Right cardiac atrium (tissue), 5 donors: ENCODE results near the gene CEP20. TPM values are rescaled to one million over a fixed set of nuclear protein-coding genes. Genes with fewer than 3 reads are reported as not detected.

Experiments used
- ATAC-seq, 2 donors: fragments of 200-7000 bp; cut with Tn5 transposase; one replicate each; pipeline versions ENCODE4 v1.8.0 to v1.9.1; 2020; ENCODE audit warnings: moderate library complexity in 2 of 2, mild to moderate bottlenecking in 1 of 2
- DNase-seq, 3 donors: peaks; one replicate each; pipeline ENCODE4 v3.0.0-alpha.2; 2020
- H3K27ac ChIP-seq: one replicate; pipeline ENCODE4 v1.5.1; 2013; ENCODE audit warnings: mild to moderate bottlenecking, low read length, control low read depth, moderate library complexity
- H3K27me3 ChIP-seq: one replicate; pipeline ENCODE4 v1.6.1; 2013; ENCODE audit not compliant: control insufficient read depth, insufficient read depth
- H3K4me1 ChIP-seq: one replicate; pipeline ENCODE4 v1.6.1; 2013; ENCODE audit warnings: low read length; ENCODE audit not compliant: control insufficient read depth, insufficient read depth
- H3K4me3 ChIP-seq: one replicate; pipeline ENCODE4 v1.5.1; 2013; ENCODE audit warnings: low read length, control low read depth
- H3K9me3 ChIP-seq: one replicate; pipeline ENCODE4 v1.6.1; 2013; ENCODE audit warnings: low read length; ENCODE audit not compliant: control insufficient read depth
- WGBS: extraction: QIAGEN DNeasy Blood & Tissue Kit; methylation state at CpG from one replicate; pipeline ENCODE4 v1.1.7; 2013; 5-methylcytosine and 5-hydroxymethylcytosine counted together
- intact Hi-C, 4 donors: fragments of 100-400 bp; cut with DNase I; formaldehyde crosslinking; loops; one replicate each; pipeline versions ENCODE4 v1.11.0 to v1.14.0; 2022 to 2023
- polyA plus RNA-seq: library from polyadenylated mRNA; stranded (reverse); fragments of 200-250 nt; gene quantifications from one replicate; pipeline ENCODE4 v1.2.3, GENCODE V29; 2013
- total RNA-seq, 4 donors: library from RNA; stranded (reverse); fragmentation: NEBNext Ultra II Directional; extraction: Animal tissue kit (Norgen Biotek cat#: 25700); gene quantifications; one replicate each; pipeline ENCODE4 v1.2.1, GENCODE V29; 2021
- donor health status: healthy with polysubstance abuse.
- donor health status: DM: no; HTN: yes; CAD: no.
- donor health status: DM: no; HTN: no; CAD: no.
- donor health status: DM: no; HTN: yes; CAD: no; lungs with severe emphysema.
- donor health status: DM: yes; HTN: yes; CAD: no.

CEP20 gene
- total and polyA plus RNA-seq, 5 donors, result 21.5 to 37.8 (median 24.8) TPM

- no peak for ATAC-seq
- no peaks in the 10 kb centered on the region for H3K9me3 ChIP-seq
- WGBS, result 92% methylated on average over 2 of the region's 2 CpGs
- peaks cover 2% of the 10 kb centered on the region for H3K4me1 ChIP-seq
- H3K4me3 ChIP-seq, result no peak overlapping the region
- H3K27ac ChIP-seq, result no peak overlapping the region
- intact Hi-C loops, result loop anchor here (5.0 kb wide), 1 partner anchor 248 kb away; no protein-coding TSS in a partner anchor
- no peaks in the 10 kb centered on the region for H3K27me3 ChIP-seq
- DNase-seq, result no peak
Observed at GRCh38 chr16:15879255-15879811, 9.1 kb downstream of the CEP20 start.

GRCh38 chr16:15876503-15876902 is 11.9 kb downstream of the CEP20 start:
- intact Hi-C loops, result loop anchor here (5.0 kb wide), 1 partner anchor 251 kb away; no protein-coding TSS in a partner anchor
- Histone ChIP-seq H3K4me1 (peaks cover 2% of the 10 kb centered on the region), H3K27ac (no peak overlapping the region), H3K9me3 (no peaks in the 10 kb centered on the region), H3K27me3 (no peaks in the 10 kb centered on the region), H3K4me3 (no peak overlapping the region)
- WGBS, result 94% methylated on average over 5 of the region's 5 CpGs
- DNase-seq, result no peak
- no peak for ATAC-seq

GRCh38 chr16:15874745-15875314 is 13.6 kb downstream of the CEP20 start:
- Histone ChIP-seq H3K4me3 (no peak overlapping the region), H3K9me3 (no peaks in the 10 kb centered on the region), H3K27ac (peak overlapping the region; percentile 85), H3K27me3 (no peaks in the 10 kb centered on the region), H3K4me1 (peaks cover 2% of the 10 kb centered on the region)
- DNase-seq (peak; percentile 49 to 77 (median 60)), ATAC-seq (peak; percentile 82 to 84)
- 42% methylated on average over 7 of the region's 7 CpGs for WGBS
- intact Hi-C loops, result loop anchor here (5.0 kb wide), 1 partner anchor 252 kb away; no protein-coding TSS in a partner anchor

GRCh38 chr16:15873737-15874136 is 14.7 kb downstream of the CEP20 start:
- intact Hi-C loops, result no loop called here
- H3K4me1 ChIP-seq, result peaks cover 2% of the 10 kb centered on the region
- DNase-seq (no peak), ATAC-seq (no peak)
- H3K9me3 ChIP-seq, result no peaks in the 10 kb centered on the region
- no peak overlapping the region for H3K27ac ChIP-seq
- 95% methylated on average over 1 of the region's 1 CpG for WGBS
- no peaks in the 10 kb centered on the region for H3K27me3 ChIP-seq
- no peak overlapping the region for H3K4me3 ChIP-seq

- intact Hi-C loops, result no loop called here
- WGBS, result 85% methylated on average over 2 of the region's 2 CpGs
- H3K27me3 ChIP-seq, result no peaks in the 10 kb centered on the region
- ATAC-seq (no peak), DNase-seq (no peak)
- H3K9me3 ChIP-seq, result no peaks in the 10 kb centered on the region
- peaks cover 2% of the 10 kb centered on the region for H3K4me1 ChIP-seq
- H3K27ac ChIP-seq, result no peak overlapping the region
- H3K4me3 ChIP-seq, result no peak overlapping the region
Observed at GRCh38 chr16:15873301-15873700, 15.1 kb downstream of the CEP20 start.

DNA sequence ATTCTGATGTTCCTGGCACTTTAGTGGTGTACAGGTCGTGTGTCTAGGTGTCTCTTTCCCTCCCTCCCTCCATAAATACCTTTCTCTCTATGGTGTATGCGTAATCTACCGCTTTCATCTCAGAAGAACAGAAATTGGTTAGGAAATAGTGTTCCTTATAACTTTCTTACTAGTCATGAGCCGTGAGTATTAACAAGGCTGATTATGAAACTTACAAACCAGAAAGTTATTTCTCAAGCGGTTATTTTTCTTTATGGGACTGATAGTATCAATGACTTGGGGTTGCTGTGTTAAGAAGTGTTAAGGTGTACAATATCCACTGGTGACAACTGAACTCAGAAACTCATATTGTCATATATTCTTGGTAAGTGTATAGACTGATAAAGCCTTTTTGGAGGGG is 18.4 kb downstream of the CEP20 start:
- Histone ChIP-seq H3K4me1 (peaks cover 2% of the 10 kb centered on the region), H3K9me3 (no peaks in the 10 kb centered on the region), H3K27ac (no peak overlapping the region), H3K27me3 (no peaks in the 10 kb centered on the region), H3K4me3 (no peak overlapping the region)
- DNase-seq, result no peak
- 88% methylated on average over 5 of the region's 5 CpGs for WGBS
- intact Hi-C loops, result no loop called here
- no peak for ATAC-seq

- ATAC-seq, result no peak
- Histone ChIP-seq H3K27ac (no peak overlapping the region), H3K4me1 (no peaks in the 10 kb centered on the region), H3K9me3 (no peaks in the 10 kb centered on the region), H3K27me3 (no peaks in the 10 kb centered on the region), H3K4me3 (no peak overlapping the region)
- WGBS, result 76% methylated on average over 5 of the region's 5 CpGs
- no peak for DNase-seq
- intact Hi-C loops, result no loop called here
Observed at GRCh38 chr16:15866451-15866850, 22.0 kb downstream of the CEP20 start.

DNA sequence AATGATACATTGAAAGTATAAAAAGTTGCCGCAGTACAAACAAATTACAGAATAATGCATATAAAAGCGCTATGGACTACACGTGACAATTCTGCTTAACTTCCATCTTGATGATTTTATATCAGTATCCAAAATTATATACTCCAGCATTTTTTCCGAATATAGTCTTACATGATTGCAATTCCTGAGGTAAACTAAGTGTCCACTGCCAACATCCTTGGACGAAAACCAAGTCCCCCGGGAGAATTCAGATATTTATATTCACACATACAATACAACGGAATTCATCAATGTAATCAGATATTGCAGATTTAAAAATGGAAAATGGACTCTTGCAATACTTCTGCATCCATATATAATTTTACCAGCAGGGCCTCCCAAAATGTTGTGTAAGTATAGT is 22.7 kb downstream of the CEP20 start:
- ATAC-seq, result no peak
- no peaks in the 10 kb centered on the region for H3K27me3 ChIP-seq
- WGBS, result 58% methylated on average over 7 of the region's 7 CpGs
- intact Hi-C loops, result no loop called here
- DNase-seq, result no peak
- no peaks in the 10 kb centered on the region for H3K9me3 ChIP-seq
- no peaks in the 10 kb centered on the region for H3K4me1 ChIP-seq
- H3K4me3 ChIP-seq, result no peak overlapping the region
- H3K27ac ChIP-seq, result no peak overlapping the region

DNA sequence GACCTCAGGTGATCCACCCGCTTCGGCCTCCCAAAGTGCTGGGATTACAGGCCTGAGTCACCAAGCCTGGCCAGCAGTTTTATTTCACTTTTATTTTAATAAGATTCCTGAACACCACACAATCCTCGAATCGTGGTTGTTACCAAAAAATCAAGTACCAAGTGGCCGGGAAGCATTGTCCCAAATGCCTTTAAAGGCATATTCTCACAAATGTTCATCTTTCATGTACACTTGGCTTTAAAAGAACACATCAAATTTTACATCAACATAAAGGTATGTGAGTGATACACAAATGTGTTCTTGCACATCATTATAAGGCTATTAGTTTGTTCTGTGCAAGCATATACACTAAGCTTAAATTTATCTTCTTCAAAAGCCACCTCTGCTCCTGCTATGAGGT is 23.5 kb downstream of the CEP20 start:
- Histone ChIP-seq H3K27ac (no peak overlapping the region), H3K27me3 (no peaks in the 10 kb centered on the region), H3K4me1 (no peaks in the 10 kb centered on the region), H3K9me3 (no peaks in the 10 kb centered on the region), H3K4me3 (no peak overlapping the region)
- no peak for DNase-seq
- no peak for ATAC-seq
- 91% methylated on average over 5 of the region's 5 CpGs for WGBS
- intact Hi-C loops, result no loop called here

GRCh38 chr16:15861996-15862395 is 26.4 kb downstream of the CEP20 start:
- H3K27ac ChIP-seq, result no peak overlapping the region
- H3K27me3 ChIP-seq, result no peaks in the 10 kb centered on the region
- no peaks in the 10 kb centered on the region for H3K9me3 ChIP-seq
- no peaks in the 10 kb centered on the region for H3K4me1 ChIP-seq
- WGBS, result 89% methylated on average over 3 of the region's 3 CpGs
- H3K4me3 ChIP-seq, result no peak overlapping the region
- DNase-seq, result no peak
- intact Hi-C loops, result no loop called here
- ATAC-seq, result no peak

DNA sequence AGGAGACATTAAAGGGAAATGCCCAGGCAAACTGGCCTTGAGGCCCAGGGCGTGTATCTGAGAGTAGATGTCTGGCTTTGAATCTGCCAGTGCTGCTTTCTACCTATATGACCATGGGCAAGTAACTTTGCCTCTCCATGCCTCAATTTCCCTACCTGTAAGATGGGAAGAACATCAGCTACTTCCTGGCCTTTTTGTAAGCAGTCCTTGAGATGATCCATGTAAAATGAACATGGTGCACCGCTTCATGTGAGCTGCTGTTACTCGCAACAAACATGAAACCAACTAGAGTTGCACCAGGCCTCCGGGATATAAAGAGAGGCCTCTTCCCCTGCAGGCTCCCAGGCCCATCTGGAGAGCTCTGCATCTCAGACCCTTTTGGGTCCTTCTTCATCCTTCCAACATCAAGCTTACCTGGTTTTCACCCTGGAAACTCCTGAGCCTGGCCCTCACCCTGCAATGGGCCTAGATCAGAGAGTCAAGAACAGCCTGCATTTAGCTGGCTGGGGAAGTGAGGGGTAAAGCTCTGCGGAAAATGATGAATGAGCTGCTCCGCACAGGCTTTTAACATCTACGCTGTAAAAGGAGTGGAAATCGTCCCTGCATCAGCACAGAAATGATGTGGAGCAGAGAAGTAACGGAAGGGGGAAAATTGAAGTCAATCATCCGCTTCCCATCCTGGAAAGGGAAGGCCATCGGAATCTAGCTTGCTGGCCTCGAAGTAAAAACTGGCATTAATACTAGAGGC is 29.3 kb downstream of the CEP20 start:
- no peaks in the 10 kb centered on the region for H3K9me3 ChIP-seq
- H3K4me3 ChIP-seq, result no peak overlapping the region
- 93% methylated on average over 12 of the region's 12 CpGs for WGBS
- DNase-seq (no peak), ATAC-seq (no peak)
- no peaks in the 10 kb centered on the region for H3K4me1 ChIP-seq
- H3K27me3 ChIP-seq, result no peaks in the 10 kb centered on the region
- intact Hi-C loops, result no loop called here
- peak overlapping the region; percentile 42 for H3K27ac ChIP-seq
